IPS-NIHi7 (cell line): ENCODE data around the gene NMD3.

Source experiments
- DNase-seq: peaks from one replicate; pipeline ENCODE4 v3.0.0; 2012; ENCODE audit warnings: mixed read lengths; ENCODE audit errors: extremely low spot score

The NMD3 gene

GRCh38 chr3:161230621-161231171 lies 9.6 kb downstream of the NMD3 start:
- DNase-seq = no peak

GRCh38 chr3:161231861-161232260 lies 10.8 kb downstream of the NMD3 start:
- DNase-seq = no peak

- no peak for DNase-seq
Observed at GRCh38 chr3:161233557-161233956, 12.4 kb downstream of the NMD3 start.

- no peak for DNase-seq
Observed at GRCh38 chr3:161236240-161236639, 15.1 kb downstream of the NMD3 start.

GRCh38 chr3:161239700-161240099 lies 18.6 kb downstream of the NMD3 start:
- DNase-seq = no peak

- no peak for DNase-seq
Observed at GRCh38 chr3:161244538-161244937, 23.4 kb downstream of the NMD3 start.

GRCh38 chr3:161247049-161247448 lies 25.9 kb downstream of the NMD3 start:
- no peak for DNase-seq

- no peak for DNase-seq
Observed at GRCh38 chr3:161250116-161250515, 29.0 kb downstream of the NMD3 start.

- DNase-seq = no peak
Observed at GRCh38 chr3:161251716-161252115, 30.6 kb downstream of the NMD3 start.

- DNase-seq = no peak
Observed at GRCh38 chr3:161252143-161252542, 31.0 kb downstream of the NMD3 start.

- no peak for DNase-seq
Observed at GRCh38 chr3:161253711-161254110, 32.6 kb downstream of the NMD3 start.

GRCh38 chr3:161254861-161255260 lies 33.8 kb downstream of the NMD3 start:
- DNase-seq = no peak

GRCh38 chr3:161263057-161263456 lies 41.9 kb downstream of the NMD3 start:
- no peak for DNase-seq

- DNase-seq = no peak
Observed at GRCh38 chr3:161264852-161265251, 43.7 kb downstream of the NMD3 start.

- no peak for DNase-seq
Observed at GRCh38 chr3:161265916-161266571, 44.9 kb downstream of the NMD3 start.

GRCh38 chr3:161266731-161267150 lies 45.6 kb downstream of the NMD3 start:
- DNase-seq = no peak

- DNase-seq = no peak
Observed at GRCh38 chr3:161267646-161268045, 46.5 kb downstream of the NMD3 start.

GRCh38 chr3:161268601-161269000 lies 47.5 kb downstream of the NMD3 start:
- DNase-seq = no peak

GRCh38 chr3:161270991-161271390 lies 49.9 kb downstream of the NMD3 start:
- DNase-seq = no peak

- no peak for DNase-seq
Observed at GRCh38 chr3:161271646-161272045, 50.5 kb downstream of the NMD3 start.

- no peak for DNase-seq
Observed at GRCh38 chr3:161272524-161272923, 51.4 kb downstream of the NMD3 start.

GRCh38 chr3:161273589-161274218 lies 52.6 kb downstream of the NMD3 start:
- DNase-seq = no peak

GRCh38 chr3:161274691-161275298 lies 53.7 kb downstream of the NMD3 start:
- DNase-seq = peak; percentile 50
